Measurements from ENCODE around the gene LSM5. TPM values are rescaled to one million over a fixed set of nuclear protein-coding genes. Genes with fewer than 3 reads are reported as not detected.

The LSM5 gene
- total and polyA plus RNA-seq, 2 of the 4 experiments (the other 2 are of a cell fraction) = 5.0 to 26.5 TPM

DNA sequence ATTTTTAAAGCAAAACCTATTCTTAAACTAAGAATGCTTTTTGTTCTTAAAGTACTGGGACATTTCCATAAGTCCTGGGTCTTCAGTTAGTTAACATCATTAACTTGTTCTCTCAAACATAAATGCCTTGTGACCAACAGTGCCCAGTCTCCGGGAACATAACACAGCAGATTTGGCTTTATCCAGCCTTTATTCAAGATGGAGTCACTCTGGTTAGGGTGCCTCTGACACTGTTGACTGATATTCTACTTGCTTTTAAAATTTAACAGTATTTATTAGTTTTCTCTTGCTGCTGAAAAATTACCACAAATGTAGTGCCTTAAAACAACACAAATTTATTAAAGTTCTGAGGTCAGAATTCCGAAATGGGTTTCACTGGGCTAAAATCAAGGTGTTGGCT, 49.2 kb upstream of the LSM5 start (continued):
- TF ChIP-seq, protein P1, sequence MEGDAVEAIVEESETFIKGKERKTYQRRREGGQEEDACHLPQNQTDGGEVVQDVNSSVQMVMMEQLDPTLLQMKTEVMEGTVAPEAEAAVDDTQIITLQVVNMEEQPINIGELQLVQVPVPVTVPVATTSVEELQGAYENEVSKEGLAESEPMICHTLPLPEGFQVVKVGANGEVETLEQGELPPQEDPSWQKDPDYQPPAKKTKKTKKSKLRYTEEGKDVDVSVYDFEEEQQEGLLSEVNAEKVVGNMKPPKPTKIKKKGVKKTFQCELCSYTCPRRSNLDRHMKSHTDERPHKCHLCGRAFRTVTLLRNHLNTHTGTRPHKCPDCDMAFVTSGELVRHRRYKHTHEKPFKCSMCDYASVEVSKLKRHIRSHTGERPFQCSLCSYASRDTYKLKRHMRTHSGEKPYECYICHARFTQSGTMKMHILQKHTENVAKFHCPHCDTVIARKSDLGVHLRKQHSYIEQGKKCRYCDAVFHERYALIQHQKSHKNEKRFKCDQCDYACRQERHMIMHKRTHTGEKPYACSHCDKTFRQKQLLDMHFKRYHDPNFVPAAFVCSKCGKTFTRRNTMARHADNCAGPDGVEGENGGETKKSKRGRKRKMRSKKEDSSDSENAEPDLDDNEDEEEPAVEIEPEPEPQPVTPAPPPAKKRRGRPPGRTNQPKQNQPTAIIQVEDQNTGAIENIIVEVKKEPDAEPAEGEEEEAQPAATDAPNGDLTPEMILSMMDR (conservative IDR thresholded peaks at IDR 0.05; ENCODE audit: low read depth, low read length) = no peak
- no peak for TF ChIP-seq CEBPB (IDR thresholded peaks at IDR 0.05; ENCODE audit: low read depth, low read length)
- TF ChIP-seq RAD21 (IDR thresholded peaks at IDR 0.05; ENCODE audit: low read length) = no peak
- TF ChIP-seq MXI1 (IDR thresholded peaks at IDR 0.05; ENCODE audit: borderline replicate concordance, low read depth, low read length) = no peak
- TF ChIP-seq SMC3 (IDR thresholded peaks at IDR 0.05; ENCODE audit: low read depth, low read length) = no peak

DNA sequence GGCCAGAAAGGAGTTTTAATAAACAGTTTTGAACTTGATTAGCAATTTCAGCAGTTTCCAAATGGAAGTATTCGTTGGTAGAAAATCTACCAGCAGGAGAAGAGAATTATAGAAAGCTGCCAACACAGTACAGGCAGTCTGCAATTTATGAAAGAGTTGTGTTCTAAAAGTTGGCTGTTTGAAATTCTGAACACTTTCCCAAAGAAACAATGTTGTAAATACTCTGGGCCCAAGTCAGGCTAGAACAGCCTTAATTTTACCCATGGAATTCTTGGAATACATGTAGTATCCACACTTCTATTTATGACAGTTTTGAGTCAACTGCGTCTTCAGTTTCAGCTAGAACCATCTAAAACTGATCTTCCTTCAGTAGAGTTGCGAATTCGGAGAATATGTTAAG, 47.6 kb upstream of the LSM5 start:
- Histone ChIP-seq H2BK15ac (ENCODE audit: low read depth, low read length) (no peak overlapping the region), H4K20me1 (ENCODE audit: insufficient read depth, low read length) (peaks cover 27% of the 10 kb centered on the region; the same call in 1 of the 2 replicates), H3K27ac (ENCODE audit: insufficient read depth, low read length) (no peak overlapping the region), H3K36me3 (ENCODE audit: control insufficient read depth, insufficient read depth, low read length) (no peaks in the 10 kb centered on the region), H4K91ac (ENCODE audit: insufficient read depth, low read depth, low read length) (no peak overlapping the region), H2BK20ac (ENCODE audit: low read depth, low read length) (no peak overlapping the region), H3K4me2 (ENCODE audit: low read depth, low read length) (no peak overlapping the region), H3K79me1 (ENCODE audit: low read depth in 1 of 2, low read length in 2 of 2) (peaks cover 31 to 62% of the 10 kb centered on the region in 2 experiments), H3K14ac (replicated peaks; ENCODE audit: low read depth, low read length) (no peak overlapping the region), H3K18ac (ENCODE audit: low read depth, low read length) (no peak overlapping the region), H4K8ac (ENCODE audit: low read depth in 2 of 2, low read length in 2 of 2) (no peak overlapping the region), H3K27me3 (ENCODE audit: control insufficient read depth, insufficient read depth, low read length) (no peaks in the 10 kb centered on the region), H2AK5ac (ENCODE audit: low read depth, low read length) (no peak overlapping the region), H3K9me1 (ENCODE audit: insufficient read depth, low read length) (peaks cover 11% of the 10 kb centered on the region), H3K9me3 (ENCODE audit: control insufficient read depth, insufficient read depth, low read length) (no peaks in the 10 kb centered on the region), H2BK5ac (ENCODE audit: low read depth, low read length, poor library complexity, severe bottlenecking) (no peak overlapping the region), H3K9ac (ENCODE audit: low read depth, low read length) (no peak overlapping the region), H3K4ac (ENCODE audit: low read depth, low read length) (no peak overlapping the region), H2AK9ac (replicated peaks; ENCODE audit: low read depth, low read length, poor library complexity) (no peak overlapping the region), H2BK120ac (ENCODE audit: low read depth, low read length) (no peak overlapping the region), H4K5ac (ENCODE audit: low read depth, low read length) (no peak overlapping the region), H3K56ac (ENCODE audit: extremely low read depth, insufficient read depth, low read length) (no peak overlapping the region), H3K4me1 (ENCODE audit: control insufficient read depth, insufficient read depth, low read length) (peaks cover 5% of the 10 kb centered on the region), H3K4me3 (ENCODE audit: insufficient read depth, low read depth, low read length) (no peak overlapping the region), H2AFZ (replicated peaks; ENCODE audit: low read length, poor library complexity) (no peak overlapping the region), H3K23ac (ENCODE audit: low read depth, low read length) (no peak overlapping the region)
- DNase-seq (no peak), ATAC-seq (ENCODE audit: low read depth) (no peak)
- in situ Hi-C loops (cut with MboI; ENCODE audit: low sequenced_read_pairs) (no loop called here), intact Hi-C loops (cut with micrococcal nuclease) (no loop called here), dilution Hi-C loops (cut with HindIII; ENCODE audit: low sequenced_read_pairs, unreplicated experiment) (no loop called here)
- POLR2A ChIA-PET (ENCODE audit: unreplicated experiment) = no interaction called here
- no CpG with 5 or more reads among the region's 4 CpGs for WGBS, 2 experiments (ENCODE audit: extremely low coverage in 2 of 2, insufficient read length in 1 of 2)
- TF ChIP-seq, protein P1 (conservative IDR thresholded peaks at IDR 0.05; ENCODE audit: low read depth, low read length) = no peak
- TF ChIP-seq SMC3 (IDR thresholded peaks at IDR 0.05; ENCODE audit: low read depth, low read length) = no peak
- TF ChIP-seq MAFK (IDR thresholded peaks at IDR 0.05; ENCODE audit: low read depth, low read length) = no peak
- TF ChIP-seq RAD21 (IDR thresholded peaks at IDR 0.05; ENCODE audit: low read length) = no peak
- TF ChIP-seq, protein P2, sequence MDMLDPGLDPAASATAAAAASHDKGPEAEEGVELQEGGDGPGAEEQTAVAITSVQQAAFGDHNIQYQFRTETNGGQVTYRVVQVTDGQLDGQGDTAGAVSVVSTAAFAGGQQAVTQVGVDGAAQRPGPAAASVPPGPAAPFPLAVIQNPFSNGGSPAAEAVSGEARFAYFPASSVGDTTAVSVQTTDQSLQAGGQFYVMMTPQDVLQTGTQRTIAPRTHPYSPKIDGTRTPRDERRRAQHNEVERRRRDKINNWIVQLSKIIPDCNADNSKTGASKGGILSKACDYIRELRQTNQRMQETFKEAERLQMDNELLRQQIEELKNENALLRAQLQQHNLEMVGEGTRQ (IDR thresholded peaks at IDR 0.05; ENCODE audit: low read depth, low read length) = no peak
- TF ChIP-seq MAZ (IDR thresholded peaks at IDR 0.05; ENCODE audit: borderline replicate concordance, low read depth, low read length) = no peak
- no peak for TF ChIP-seq RFX5 (IDR thresholded peaks at IDR 0.05; ENCODE audit: low read depth, low read length)
- CTCF ChIA-PET = no interaction called here
- no TSS peak for BruUV-seq (replicated peaks)
